WTC11 (cell line): ENCODE results near the gene MEGF9. TPM values are rescaled to one million over a fixed set of nuclear protein-coding genes. Genes with fewer than 3 reads are reported as not detected.

Source experiments
- ATAC-seq: fragments of 200-7000 bp; cut with Tn5 transposase; 2 replicates; pipeline ENCODE4 v1.10.0; 2021; ENCODE audit warnings: mild to moderate bottlenecking, moderate library complexity
- CTCF ChIA-PET: fragments of 300-600 bp; sonication (Branson Sonifier 250); formaldehyde crosslinking; loops from one replicate; lab custom pipeline; 2021; ENCODE audit warnings: antibody characterized with exemption; lab: Charles Lee
- POLR2A ChIA-PET: fragments of 350-600 bp; sonication (Branson Sonifier 250); formaldehyde crosslinking; loops from one replicate; lab custom pipeline; 2021; ENCODE audit warnings: antibody characterized with exemption; lab: Charles Lee
- DNase-seq: peaks from one replicate; pipeline ENCODE4 v3.0.0; 2021; ENCODE audit warnings: low spot score
- H3K27ac Mint-ChIP-seq: 2 replicates; pipeline ENCODE4 v1.8.0; 2021; ENCODE audit warnings: mixed read lengths
- H3K27me3 Mint-ChIP-seq: 2 replicates; pipeline ENCODE4 v1.8.0; 2021; ENCODE audit warnings: low read depth, mild to moderate bottlenecking, moderate library complexity, mixed read lengths
- H3K36me3 Mint-ChIP-seq: 2 replicates; pipeline ENCODE4 v1.8.0; 2021; ENCODE audit warnings: mixed read lengths
- H3K4me1 Mint-ChIP-seq: 2 replicates; pipeline ENCODE4 v1.8.0; 2022; ENCODE audit warnings: mixed read lengths
- H3K4me3 Mint-ChIP-seq: 2 replicates; pipeline ENCODE4 v1.8.0; 2021; ENCODE audit warnings: mild to moderate bottlenecking, moderate library complexity, mixed read lengths
- H3K9me3 Mint-ChIP-seq: 2 replicates; pipeline ENCODE4 v1.8.0; 2021; ENCODE audit warnings: mixed read lengths
- ARID4B ChIP-seq: sonication (generic); formaldehyde crosslinking; IDR thresholded peaks from 2 replicates; pipeline ENCODE4 v1.8.0; 2023; ENCODE audit warnings: missing genetic modification reagents, mild to moderate bottlenecking, borderline replicate concordance
- ATF3 ChIP-seq: sonication (generic); formaldehyde crosslinking; conservative IDR thresholded peaks from 2 replicates; pipeline ENCODE4 v1.8.1; 2022; ENCODE audit warnings: mild to moderate bottlenecking, missing genetic modification reagents
- ATF6 ChIP-seq: sonication (generic); formaldehyde crosslinking; IDR thresholded peaks from 2 replicates; pipeline ENCODE4 v1.8.1; 2023; ENCODE audit warnings: mild to moderate bottlenecking, missing genetic modification reagents
- CBFB ChIP-seq: sonication (generic); formaldehyde crosslinking; IDR thresholded peaks from 2 replicates; pipeline ENCODE4 v1.8.1; 2022; ENCODE audit warnings: mild to moderate bottlenecking, low read depth, missing genetic modification reagents
- CREM ChIP-seq: sonication (generic); formaldehyde crosslinking; IDR thresholded peaks from 2 replicates; pipeline ENCODE4 v1.8.1; 2022; ENCODE audit warnings: mild to moderate bottlenecking, missing genetic modification reagents, moderate library complexity
- GRHL2 ChIP-seq: fragments of 250-450 bp; sonication (Bioruptor Pico); IDR thresholded peaks from 2 replicates; pipeline ENCODE4 v1.8.0; 2022; ENCODE audit warnings: mild to moderate bottlenecking, moderate library complexity; ENCODE audit not compliant: insufficient replicate concordance, severe bottlenecking
- HMGA2 ChIP-seq: fragments of 250-450 bp; sonication (Bioruptor Pico); IDR thresholded peaks from 2 replicates; pipeline ENCODE4 v1.4.0; 2021; ENCODE audit warnings: mild to moderate bottlenecking, moderate library complexity
- MYBL2 ChIP-seq: sonication (generic); formaldehyde crosslinking; IDR thresholded peaks from 2 replicates; pipeline ENCODE4 v1.8.1; 2023; ENCODE audit warnings: mild to moderate bottlenecking, moderate library complexity, missing genetic modification reagents
- NR1H2 ChIP-seq: sonication (generic); formaldehyde crosslinking; IDR thresholded peaks from 2 replicates; pipeline ENCODE4 v1.9.0; 2021; ENCODE audit warnings: mild to moderate bottlenecking, moderate library complexity, missing genetic modification reagents
- PRDM15 ChIP-seq: sonication (generic); formaldehyde crosslinking; IDR thresholded peaks from 2 replicates; pipeline ENCODE4 v1.8.0; 2022; ENCODE audit warnings: missing genetic modification reagents
- PRRX2 ChIP-seq: fragments of 250-450 bp; sonication (Bioruptor Pico); IDR thresholded peaks from 2 replicates; pipeline ENCODE4 v1.8.0; 2021; ENCODE audit warnings: mild to moderate bottlenecking
- USF2 ChIP-seq: sonication (generic); formaldehyde crosslinking; IDR thresholded peaks from 2 replicates; pipeline ENCODE4 v1.8.1; 2023; ENCODE audit warnings: mild to moderate bottlenecking, missing genetic modification reagents, moderate library complexity
- ZBTB43 ChIP-seq: sonication (generic); formaldehyde crosslinking; IDR thresholded peaks from 2 replicates; pipeline ENCODE4 v1.8.1; 2023; ENCODE audit warnings: mild to moderate bottlenecking, missing genetic modification reagents
- ZNF281 ChIP-seq: sonication (generic); formaldehyde crosslinking; IDR thresholded peaks from 2 replicates; pipeline ENCODE4 v1.8.0; 2023; ENCODE audit warnings: mild to moderate bottlenecking, missing genetic modification reagents
- ZNF317 ChIP-seq: sonication (generic); formaldehyde crosslinking; IDR thresholded peaks from 2 replicates; pipeline ENCODE4 v1.8.1; 2023; ENCODE audit warnings: low read depth, mild to moderate bottlenecking, moderate library complexity, missing genetic modification reagents, borderline replicate concordance
- total RNA-seq: library from RNA; stranded (reverse); gene quantifications from 3 replicates; pipeline ENCODE4 v1.2.3, GENCODE V29; 2021

The MEGF9 gene
- total RNA-seq, 1 experiment from 2014 or later, result 0.92 TPM

GRCh38 chr9:120603010-120603409 lies 111.3 kb downstream of the MEGF9 start (continued):
- no peak for TF ChIP-seq GRHL2 (CRISPR knock-in tag)
- no peak for TF ChIP-seq ATF6
- no peak for TF ChIP-seq CREM (CRISPR knock-in tag)
- TF ChIP-seq ATF3 (CRISPR knock-in tag), result no peak
- TF ChIP-seq ARID4B, result no peak

GRCh38 chr9:120593955-120594277 lies 120.4 kb downstream of the MEGF9 start:
- TF ChIP-seq HMGA2 (CRISPR knock-in tag) (no peak), PRRX2 (CRISPR knock-in tag) (no peak), ATF3 (CRISPR knock-in tag) (no peak), MYBL2 (CRISPR knock-in tag) (no peak), ZNF317 (CRISPR knock-in tag) (no peak), NR1H2 (CRISPR knock-in tag) (no peak), ZBTB43 (CRISPR knock-in tag) (no peak), CBFB (CRISPR knock-in tag) (no peak), ZNF281 (CRISPR knock-in tag) (no peak), PRDM15 (no peak), USF2 (no peak)
- TF ChIP-seq, all 79 proteins: peak for 0
- POLR2A ChIA-PET, result no interaction called here
- H3K27me3 Mint-ChIP-seq, result no peaks in the 10 kb centered on the region

More at GRCh38 chr9:120593955-120594277, 120.4 kb downstream of the MEGF9 start:
- Mint-ChIP-seq H3K36me3 (no peaks in the 10 kb centered on the region), H3K9me3 (no peaks in the 10 kb centered on the region), H3K27ac (no peak overlapping the region), H3K4me1 (no peaks in the 10 kb centered on the region), H3K4me3 (no peak overlapping the region)
- no peak for ATAC-seq
- no peak for DNase-seq
- CTCF ChIA-PET, result no interaction called here
